Loucy (cell line): ENCODE measurements around the gene PRKAA2.

Experiments
- H2AFZ ChIP-seq: fragments of 200-600 bp; sonication (generic); 2 replicates; pipeline ENCODE4 v1.6.0; 2016; ENCODE audit warnings: antibody characterized with exemption, mild to moderate bottlenecking, low read length, moderate library complexity
- H3F3A ChIP-seq: fragments of 200-600 bp; 2 replicates; pipeline ENCODE4 v1.6.0; 2016; ENCODE audit warnings: antibody characterized with exemption, low read depth, mild to moderate bottlenecking
- H3K27me3 ChIP-seq: fragments of 200-600 bp; sonication (generic); 2 replicates; pipeline ENCODE4 v1.6.1; 2014; ENCODE audit warnings: low read length, mild to moderate bottlenecking; ENCODE audit not compliant: insufficient read depth, poor library complexity, severe bottlenecking
- H3K36me3 ChIP-seq: fragments of 200-600 bp; sonication (generic); 2 replicates; pipeline ENCODE4 v1.6.1; 2016; ENCODE audit warnings: low read length; ENCODE audit not compliant: insufficient read depth
- H3K4me1 ChIP-seq: fragments of 200-600 bp; sonication (generic); 2 replicates; pipeline ENCODE4 v1.5.1; 2014; ENCODE audit warnings: low read length, mild to moderate bottlenecking; ENCODE audit not compliant: insufficient read depth, poor library complexity, severe bottlenecking
- H3K4me2 ChIP-seq: fragments of 200-600 bp; sonication (generic); 2 replicates; pipeline ENCODE4 v1.6.0; 2014; ENCODE audit warnings: antibody characterized with exemption, low read length, low read depth, mild to moderate bottlenecking; ENCODE audit not compliant: poor library complexity, severe bottlenecking
- H3K4me3 ChIP-seq: fragments of 200-600 bp; sonication (generic); 2 replicates; pipeline ENCODE4 v1.5.1; 2014; ENCODE audit warnings: low read length, mild to moderate bottlenecking, mixed read lengths; ENCODE audit not compliant: poor library complexity, severe bottlenecking
- H3K79me2 ChIP-seq: fragments of 200-600 bp; sonication (generic); 2 replicates; pipeline ENCODE4 v1.6.1; 2014; ENCODE audit warnings: low read length; ENCODE audit not compliant: insufficient read depth
- H3K9ac ChIP-seq: fragments of 200-600 bp; sonication (generic); 2 replicates; pipeline ENCODE4 v1.6.0; 2014; ENCODE audit warnings: mild to moderate bottlenecking, low read depth, low read length, moderate library complexity; ENCODE audit not compliant: poor library complexity, severe bottlenecking
- H3K9me2 ChIP-seq: fragments of 200-600 bp; sonication (generic); replicated peaks from 2 replicates; pipeline ENCODE4 v1.6.1; 2016; ENCODE audit warnings: low read depth, low read length, mixed read lengths
- H3K9me3 ChIP-seq: fragments of 200-600 bp; sonication (generic); 2 replicates; pipeline ENCODE4 v1.6.1; 2014; ENCODE audit warnings: mild to moderate bottlenecking, antibody characterized with exemption, low read length, low read depth; ENCODE audit not compliant: insufficient read depth
- H4K20me1 ChIP-seq: fragments of 200-600 bp; sonication (generic); 2 replicates; pipeline ENCODE4 v1.6.0; 2014; ENCODE audit warnings: antibody characterized with exemption, low read length, mild to moderate bottlenecking; ENCODE audit not compliant: insufficient read depth, poor library complexity, severe bottlenecking
- CTCF ChIP-seq: fragments of 200-600 bp; sonication (generic); conservative IDR thresholded peaks from 2 replicates; pipeline ENCODE4 v1.5.1; 2014; ENCODE audit warnings: mild to moderate bottlenecking, antibody characterized with exemption, low read length
- EZH2phosphoT487 ChIP-seq: fragments of 200-600 bp; IDR thresholded peaks from 2 replicates; pipeline ENCODE4 v1.6.1; 2018; ENCODE audit warnings: antibody characterized with exemption, mild to moderate bottlenecking, moderate library complexity, borderline replicate concordance

The PRKAA2 gene

DNA sequence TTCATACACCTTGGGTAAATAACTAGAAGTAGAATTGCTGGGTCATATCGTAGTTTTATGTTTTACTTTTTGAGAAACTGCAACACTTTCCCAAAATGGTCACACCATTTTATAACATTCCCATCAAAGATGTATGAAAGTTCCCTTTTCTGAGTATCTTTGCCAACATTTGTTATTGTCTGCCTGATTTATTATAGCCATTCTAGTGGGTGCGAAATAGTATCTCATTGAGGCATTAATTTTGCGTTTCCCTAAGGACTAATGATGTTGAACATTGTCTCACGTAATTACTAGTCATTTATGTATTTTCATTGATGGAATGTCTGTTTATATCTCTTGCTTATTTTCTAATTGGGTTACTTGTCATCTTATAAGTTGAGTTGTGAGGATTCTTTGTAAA lies 3.4 kb downstream of the PRKAA2 start:
- H3K36me3 ChIP-seq = no peaks in the 10 kb centered on the region
- H3K9me3 ChIP-seq = no peaks in the 10 kb centered on the region
- H3K9me2 ChIP-seq = no peaks in the 10 kb centered on the region
- no peaks in the 10 kb centered on the region for H3K79me2 ChIP-seq
- no peaks in the 10 kb centered on the region for H3K27me3 ChIP-seq
- no peak overlapping the region for H3K4me2 ChIP-seq
- H3K4me1 ChIP-seq = no peaks in the 10 kb centered on the region
- no peaks in the 10 kb centered on the region for H4K20me1 ChIP-seq
- TF ChIP-seq CTCF (no peak), EZH2phosphoT487 (no peak)
- no peaks in the 10 kb centered on the region for H3F3A ChIP-seq
- H3K9ac ChIP-seq = no peak overlapping the region
- H3K4me3 ChIP-seq = no peak overlapping the region
- H2AFZ ChIP-seq = no peak overlapping the region

- peaks cover 9% of the 10 kb centered on the region; the same call in 1 of the 2 replicates for H3K9me3 ChIP-seq
These were observed 9.2 kb downstream of the PRKAA2 start for GRCh38 chr1:56654126-56654923.

DNA sequence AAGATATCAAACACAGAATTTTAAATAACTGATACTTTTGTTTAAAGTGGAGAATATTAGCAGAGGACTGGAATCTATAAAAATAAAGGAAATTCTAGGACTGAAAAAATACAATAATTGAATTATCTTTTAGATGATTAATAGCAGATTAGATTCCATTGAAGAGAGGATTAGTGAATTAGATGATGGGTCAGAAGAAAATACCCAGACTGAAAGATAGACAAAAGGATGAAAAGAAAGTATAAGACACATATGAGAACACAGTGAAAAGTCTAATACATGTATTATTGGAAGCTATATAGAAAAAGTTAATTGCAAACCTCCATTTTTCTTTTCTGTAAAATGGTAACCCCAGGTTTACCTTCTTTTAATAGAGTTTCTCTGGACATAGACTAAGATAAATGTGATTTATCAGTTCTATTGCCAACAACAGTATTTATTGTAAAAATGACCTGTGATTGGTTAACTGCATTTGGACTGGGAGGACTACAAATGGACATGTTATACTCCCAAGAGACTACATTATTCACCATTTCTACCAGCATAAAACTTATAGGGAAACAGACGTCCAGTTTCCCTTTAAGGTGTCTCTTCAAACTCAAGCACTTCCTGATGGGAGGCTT lies 11.0 kb downstream of the PRKAA2 start:
- H3K4me2 ChIP-seq = no peak overlapping the region
- H3K9ac ChIP-seq = no peak overlapping the region
- TF ChIP-seq CTCF = no peak
- no peak for TF ChIP-seq EZH2phosphoT487
- no peaks in the 10 kb centered on the region for H3K9me2 ChIP-seq
- H3F3A ChIP-seq = no peaks in the 10 kb centered on the region
- no peaks in the 10 kb centered on the region for H4K20me1 ChIP-seq
- H3K4me1 ChIP-seq = no peaks in the 10 kb centered on the region
- H2AFZ ChIP-seq = no peak overlapping the region
- no peaks in the 10 kb centered on the region for H3K79me2 ChIP-seq
- peaks cover 9% of the 10 kb centered on the region; the same call in 1 of the 2 replicates for H3K9me3 ChIP-seq
- H3K27me3 ChIP-seq = no peaks in the 10 kb centered on the region
- no peak overlapping the region for H3K4me3 ChIP-seq
- H3K36me3 ChIP-seq = no peaks in the 10 kb centered on the region

More at GRCh38 chr1:56654126-56654923, 9.2 kb downstream of the PRKAA2 start:
- Histone ChIP-seq H3K4me3 (no peak overlapping the region), H3K9me2 (no peaks in the 10 kb centered on the region), H4K20me1 (no peaks in the 10 kb centered on the region), H3K27me3 (no peaks in the 10 kb centered on the region), H3K4me1 (no peaks in the 10 kb centered on the region), H3K4me2 (no peak overlapping the region), H3F3A (no peaks in the 10 kb centered on the region), H3K36me3 (no peaks in the 10 kb centered on the region), H2AFZ (no peak overlapping the region), H3K9ac (no peak overlapping the region), H3K79me2 (no peaks in the 10 kb centered on the region)
- no peak for TF ChIP-seq CTCF
